ENCODE data around the gene NXPE1. TPM values are rescaled to one million over a fixed set of nuclear protein-coding genes. Genes with fewer than 3 reads are reported as not detected.

NXPE1 gene
- total RNA-seq (2011; cell fraction: chromatin; rRNA removed; ENCODE audit: low replicate concordance) = not detected in 2 replicates
- not detected in 2 replicates for total RNA-seq (2011; cell fraction: nucleolus; rRNA removed)
- total RNA-seq (2011; cell fraction: nucleoplasm; rRNA removed) = not detected in 2 replicates
- total RNA-seq (2014; rRNA removed) (not detected in 2 replicates), total RNA-seq (2014; rRNA removed; fragmentation: Illumina TruSeq; extraction: Trizol) (not detected in 2 replicates), total RNA-seq (2015; rRNA removed; fragmentation: Illumina TruSeq; extraction: Trizol) (not detected in 2 replicates), total RNA-seq (2021) (0.45 TPM in 1 of 2 replicates, not detected in the other), polyA plus RNA-seq (2011; rRNA removed) (not detected in 2 replicates), polyA plus RNA-seq (2014; fragmentation: Illumina TruSeq; extraction: Trizol) (not detected in 2 replicates), polyA plus RNA-seq (2014; fragmentation: Nextera tagmentation; extraction: Ambion mirVana) (not detected), polyA plus RNA-seq (2014; rRNA removed) (not detected in 2 replicates), polyA minus RNA-seq (2011; rRNA and poly(A)+ RNA removed) (not detected in 2 replicates), Bru-seq, nascent RNA (percentile 1 among the genes with signal in this experiment), BruChase-seq, experiment 1, labeled RNA remaining after a 2-hour chase (percentile 1 among the genes with signal in this experiment), BruChase-seq, experiment 2, labeled RNA remaining after a 6-hour chase (percentile 1 among the genes with signal in this experiment)
- not detected in 2 replicates for polyA plus RNA-seq (2011; cell fraction: cytosol; rRNA removed)
- polyA plus RNA-seq (2011; cell fraction: nucleus; rRNA removed) = not detected in 2 replicates
- polyA plus RNA-seq (2012) = not detected in 2 replicates
- not detected in 2 replicates for polyA minus RNA-seq (2011; cell fraction: cytosol; rRNA and poly(A)+ RNA removed)
- not detected in 2 replicates for polyA minus RNA-seq (2011; cell fraction: nucleus; rRNA and poly(A)+ RNA removed)
- long read RNA-seq, experiment 1 = 0 reads
- long read RNA-seq, experiment 2 = 0 reads
- long read RNA-seq, experiment 3 = 0 reads

DNA sequence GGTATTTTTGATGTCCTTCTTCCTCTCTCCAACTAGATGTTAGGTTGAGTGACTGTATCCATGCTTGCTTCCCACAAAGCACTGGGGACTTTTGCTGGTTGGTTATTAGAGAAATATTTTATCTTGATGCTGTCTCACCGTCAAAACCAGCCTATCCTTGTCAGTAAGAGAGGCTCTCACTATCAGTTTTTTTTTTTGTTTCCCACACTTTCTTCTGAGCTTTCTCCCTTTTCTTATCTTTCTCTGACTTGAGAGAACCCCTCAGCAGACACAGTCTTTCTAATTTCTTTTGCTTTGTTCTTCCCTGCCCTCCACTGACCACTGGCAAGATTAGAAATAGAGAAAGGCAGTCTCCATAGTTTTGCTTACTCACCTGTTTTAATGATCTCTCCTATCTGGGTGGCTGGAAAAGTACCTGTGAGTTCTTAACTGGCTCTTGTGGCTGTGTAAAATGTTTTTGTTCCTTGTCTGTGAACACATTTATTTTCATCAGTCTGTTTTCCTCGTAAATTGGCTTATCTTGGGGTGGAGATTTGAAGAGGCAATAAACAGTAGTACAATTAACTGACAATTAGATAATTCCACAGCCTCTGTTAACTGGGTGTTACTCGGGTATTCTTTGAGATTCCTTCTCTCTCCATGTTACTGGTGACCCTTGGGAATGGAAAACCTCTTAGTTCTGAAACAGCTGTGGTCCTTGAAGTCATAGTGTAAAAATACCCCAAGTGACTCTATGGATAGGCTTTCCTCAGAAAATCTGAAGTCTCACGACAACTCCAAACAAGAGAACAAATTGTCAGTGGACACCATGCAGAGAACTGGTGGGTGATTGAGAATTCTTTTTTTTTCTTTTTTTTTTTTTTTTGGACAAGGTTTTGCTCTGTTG lies at the start of gene NXPE1:
Gene NXPE1 (minus strand): TSS at position 457 of the 886 bp plus-strand sequence. CDS start 8,680 bp downstream, outside the sequence.
- ChIA-PET POLR2A (interaction anchor here (0.6 kb wide), 1 partner anchor 19 kb away, joined by 3 read pairs; no protein-coding TSS in a partner anchor), CTCF (ENCODE audit: low intra/inter-chr PET ratio) (no interaction called here)
- Histone ChIP-seq H3K9ac (ENCODE audit: insufficient read depth in 1 of 2, low read depth in 2 of 2, low read length in 2 of 2) (no peak within 1 kb of the TSS), H3K4me1 (replicated peaks in 1 of 2; ENCODE audit: control insufficient read depth in 2 of 2, insufficient read depth in 2 of 2, low read length in 2 of 2) (no peaks in the 10 kb centered on the region), H3K4me2 (ENCODE audit: insufficient read depth, low read length) (no peak within 1 kb of the TSS), H3K27me3 (ENCODE audit: control insufficient read depth in 2 of 2, insufficient read depth in 2 of 2, low read length in 2 of 2) (no peaks in the 10 kb centered on the region), H3K79me2 (ENCODE audit: control insufficient read depth, insufficient read depth, low read length) (no peaks in the 10 kb centered on the region), H3K9me1 (ENCODE audit: control insufficient read depth, insufficient read depth, low read length) (no peaks in the 10 kb centered on the region), H3K27ac (ENCODE audit: extremely low read depth, low read depth, low read length) (no peak within 1 kb of the TSS), H2AFZ (ENCODE audit: low read depth, low read length) (no peak within 1 kb of the TSS), H4K20me1 (replicated peaks; ENCODE audit: control insufficient read depth, insufficient read depth, low read length) (no peaks in the 10 kb centered on the region), H3K36me3 (ENCODE audit: control insufficient read depth, insufficient read depth, low read length) (no peaks in the 10 kb centered on the region), H3K9me3 (replicated peaks; ENCODE audit: control insufficient read depth, insufficient read depth, low read depth, low read length) (no peaks in the 10 kb centered on the region), H3K4me3 (no peak within 1 kb of the TSS)
- DNase-seq (ENCODE audit: extremely low read depth in 1 of 4, low spot score in 3 of 4) (no peak), FAIRE-seq (no peak), ATAC-seq (no peak)
- TF ChIP-seq ZNF707 (CRISPR knock-in tag; conservative IDR thresholded peaks at IDR 0.05) (no peak), ZNF316 (IDR thresholded peaks at IDR 0.05) (peak; percentile 8; the same call in 1 of the 2 replicates)
- intact Hi-C loops (cut with micrococcal nuclease) (no loop called here), in situ Hi-C loops (cut with MboI) (no loop called here)
- WGBS (ENCODE audit: insufficient coverage, low coverage, missing lambda C conversion rate) = 0% methylated on average over 4 of the region's 4 CpGs
- BruUV-seq (replicated peaks) = no TSS peak

Data from K562 (cell line).